Liver (tissue), 3 donors: ENCODE data around the gene OTOGL.

Experiments
- ATF3 ChIP-seq: IDR thresholded peaks from 2 replicates; pipeline ENCODE4 v1.6.1; 2016; ENCODE audit warnings: antibody characterized with exemption
- CTCF ChIP-seq: fragments of 150-350 bp; IDR thresholded peaks from 2 replicates; pipeline ENCODE4 v1.5.1; 2017; ENCODE audit warnings: improper control_type of control experiment, low read depth, low read length; ENCODE audit not compliant: missing input control
- EGR1 ChIP-seq, 2 donors: IDR thresholded peaks; 2 replicates each; pipeline ENCODE4 v1.6.1; 2016 to 2018; ENCODE audit warnings: antibody characterized with exemption in 2 of 2, low read depth in 2 of 2
- FOXA1 ChIP-seq: IDR thresholded peaks from 2 replicates; pipeline ENCODE4 v1.6.1; 2016; ENCODE audit warnings: antibody characterized with exemption
- FOXA2 ChIP-seq: IDR thresholded peaks from 2 replicates; pipeline ENCODE4 v1.6.1; 2016; ENCODE audit warnings: antibody characterized with exemption
- GABPA ChIP-seq, 2 donors: IDR thresholded peaks in 1 of 2; conservative IDR thresholded peaks in 1 of 2; 2 replicates each; pipeline ENCODE4 v1.6.1; 2016; ENCODE audit warnings: antibody characterized with exemption in 2 of 2, mild to moderate bottlenecking in 1 of 2, moderate library complexity in 1 of 2
- HNF4A ChIP-seq, 2 donors: conservative IDR thresholded peaks; 2 replicates each; pipeline ENCODE4 v1.6.1; 2016; ENCODE audit warnings: antibody characterized with exemption in 2 of 2, mild to moderate bottlenecking in 2 of 2
- MAX ChIP-seq: IDR thresholded peaks from 2 replicates; pipeline ENCODE4 v1.6.1; 2016; ENCODE audit warnings: antibody characterized with exemption
- RAD21 ChIP-seq, 2 donors: IDR thresholded peaks; 2 replicates each; pipeline ENCODE4 v1.6.1; 2016; ENCODE audit warnings: antibody characterized with exemption in 2 of 2, mild to moderate bottlenecking in 2 of 2
- SP1 ChIP-seq: IDR thresholded peaks from 2 replicates; pipeline ENCODE4 v1.6.1; 2018; ENCODE audit warnings: antibody characterized with exemption, mild to moderate bottlenecking
- TAF1 ChIP-seq: conservative IDR thresholded peaks from 2 replicates; pipeline ENCODE4 v1.6.1; 2016; ENCODE audit warnings: antibody characterized with exemption, mild to moderate bottlenecking
- YY1 ChIP-seq: IDR thresholded peaks from 2 replicates; pipeline ENCODE4 v1.6.1; 2016; ENCODE audit warnings: antibody characterized with exemption, mild to moderate bottlenecking
- ZBTB33 ChIP-seq: IDR thresholded peaks from 2 replicates; pipeline ENCODE4 v1.6.1; 2016; ENCODE audit warnings: antibody characterized with exemption
- TF ChIP-seq, protein P1 (sequence below): IDR thresholded peaks from 2 replicates; pipeline ENCODE4 v1.6.1; 2016; ENCODE audit warnings: antibody characterized with exemption, mild to moderate bottlenecking
- donor health status: healthy.
- donor health status: healthy.

DNA sequence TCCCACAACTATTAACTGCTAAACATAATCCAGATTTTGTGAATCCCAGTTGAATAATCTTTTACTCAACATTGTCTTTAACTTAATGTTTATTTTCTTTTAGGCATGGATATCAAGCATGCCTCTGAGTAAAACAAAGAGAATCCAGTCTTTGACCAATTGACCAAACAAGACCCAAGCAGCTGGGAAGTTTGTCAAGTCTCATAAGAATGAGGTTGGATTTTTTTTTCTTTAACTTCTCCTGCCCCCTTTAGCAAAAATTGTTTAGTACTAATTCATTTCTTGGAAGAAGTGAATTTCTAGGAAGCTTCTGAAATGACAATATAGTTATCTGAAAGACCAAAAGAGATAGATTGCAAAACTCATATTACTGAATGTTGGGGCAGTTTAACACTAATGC lies 89.9 kb downstream of the OTOGL start:
- no peak for TF ChIP-seq CTCF
- TF ChIP-seq TAF1 = no peak
- TF ChIP-seq SP1 = no peak
- TF ChIP-seq MAX = no peak
- no peak for TF ChIP-seq FOXA2
- no peak for TF ChIP-seq YY1
- TF ChIP-seq ZBTB33 = no peak
- TF ChIP-seq, protein P1, sequence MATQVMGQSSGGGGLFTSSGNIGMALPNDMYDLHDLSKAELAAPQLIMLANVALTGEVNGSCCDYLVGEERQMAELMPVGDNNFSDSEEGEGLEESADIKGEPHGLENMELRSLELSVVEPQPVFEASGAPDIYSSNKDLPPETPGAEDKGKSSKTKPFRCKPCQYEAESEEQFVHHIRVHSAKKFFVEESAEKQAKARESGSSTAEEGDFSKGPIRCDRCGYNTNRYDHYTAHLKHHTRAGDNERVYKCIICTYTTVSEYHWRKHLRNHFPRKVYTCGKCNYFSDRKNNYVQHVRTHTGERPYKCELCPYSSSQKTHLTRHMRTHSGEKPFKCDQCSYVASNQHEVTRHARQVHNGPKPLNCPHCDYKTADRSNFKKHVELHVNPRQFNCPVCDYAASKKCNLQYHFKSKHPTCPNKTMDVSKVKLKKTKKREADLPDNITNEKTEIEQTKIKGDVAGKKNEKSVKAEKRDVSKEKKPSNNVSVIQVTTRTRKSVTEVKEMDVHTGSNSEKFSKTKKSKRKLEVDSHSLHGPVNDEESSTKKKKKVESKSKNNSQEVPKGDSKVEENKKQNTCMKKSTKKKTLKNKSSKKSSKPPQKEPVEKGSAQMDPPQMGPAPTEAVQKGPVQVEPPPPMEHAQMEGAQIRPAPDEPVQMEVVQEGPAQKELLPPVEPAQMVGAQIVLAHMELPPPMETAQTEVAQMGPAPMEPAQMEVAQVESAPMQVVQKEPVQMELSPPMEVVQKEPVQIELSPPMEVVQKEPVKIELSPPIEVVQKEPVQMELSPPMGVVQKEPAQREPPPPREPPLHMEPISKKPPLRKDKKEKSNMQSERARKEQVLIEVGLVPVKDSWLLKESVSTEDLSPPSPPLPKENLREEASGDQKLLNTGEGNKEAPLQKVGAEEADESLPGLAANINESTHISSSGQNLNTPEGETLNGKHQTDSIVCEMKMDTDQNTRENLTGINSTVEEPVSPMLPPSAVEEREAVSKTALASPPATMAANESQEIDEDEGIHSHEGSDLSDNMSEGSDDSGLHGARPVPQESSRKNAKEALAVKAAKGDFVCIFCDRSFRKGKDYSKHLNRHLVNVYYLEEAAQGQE = no peak
- no peak for TF ChIP-seq FOXA1
- TF ChIP-seq GABPA (IDR thresholded peaks at IDR 0.05 in 1 of 2, conservative IDR thresholded peaks at IDR 0.05 in 1 of 2) = no peak
- no peak for TF ChIP-seq EGR1 (IDR thresholded peaks at IDR 0.05; ENCODE audit: low read depth in 2 of 2)
- no peak for TF ChIP-seq ATF3
- TF ChIP-seq RAD21 (IDR thresholded peaks at IDR 0.05) = no peak
- no peak for TF ChIP-seq HNF4A (conservative IDR thresholded peaks at IDR 0.05)
